Measurements from ENCODE around the gene ST7L. TPM values are rescaled to one million over a fixed set of nuclear protein-coding genes. Genes with fewer than 3 reads are reported as not detected.

The ST7L gene
- total and polyA plus RNA-seq, 9 of the 15 experiments (the other 6 are each of a cell fraction or from before 2014, with no cell fraction given) = 9.0 to 32.5 (median 26.6) TPM

DNA sequence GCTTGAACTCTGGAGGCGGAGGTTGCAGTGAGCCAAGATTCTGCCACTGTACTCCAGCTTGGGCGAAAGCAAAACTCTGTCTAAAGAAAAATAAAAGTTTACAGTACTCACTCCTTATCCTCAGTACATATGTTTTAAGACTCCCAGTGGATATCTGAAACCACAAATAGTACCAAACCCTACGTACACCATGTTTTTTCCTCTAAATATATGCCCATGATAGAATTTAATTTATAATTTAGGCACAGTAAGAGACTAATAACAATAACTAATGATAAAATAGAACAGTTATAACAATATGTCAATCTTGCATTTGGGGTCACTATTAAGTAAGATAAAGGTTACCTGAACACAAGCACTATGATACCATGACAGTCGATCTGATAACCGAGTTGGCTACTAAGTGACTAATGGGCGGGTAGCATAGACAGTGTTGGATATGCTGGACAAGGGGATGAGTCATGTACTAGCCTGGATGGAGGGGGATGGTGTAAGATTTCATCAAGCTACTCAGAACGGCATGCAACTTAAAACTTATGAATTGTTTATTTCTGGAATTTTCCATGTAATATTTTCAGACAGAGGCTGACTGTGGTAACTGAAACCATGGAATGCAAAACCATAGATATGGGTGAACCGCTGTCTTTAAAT is 43.7 kb downstream of the ST7L start (continued):
- TF ChIP-seq, protein P1, sequence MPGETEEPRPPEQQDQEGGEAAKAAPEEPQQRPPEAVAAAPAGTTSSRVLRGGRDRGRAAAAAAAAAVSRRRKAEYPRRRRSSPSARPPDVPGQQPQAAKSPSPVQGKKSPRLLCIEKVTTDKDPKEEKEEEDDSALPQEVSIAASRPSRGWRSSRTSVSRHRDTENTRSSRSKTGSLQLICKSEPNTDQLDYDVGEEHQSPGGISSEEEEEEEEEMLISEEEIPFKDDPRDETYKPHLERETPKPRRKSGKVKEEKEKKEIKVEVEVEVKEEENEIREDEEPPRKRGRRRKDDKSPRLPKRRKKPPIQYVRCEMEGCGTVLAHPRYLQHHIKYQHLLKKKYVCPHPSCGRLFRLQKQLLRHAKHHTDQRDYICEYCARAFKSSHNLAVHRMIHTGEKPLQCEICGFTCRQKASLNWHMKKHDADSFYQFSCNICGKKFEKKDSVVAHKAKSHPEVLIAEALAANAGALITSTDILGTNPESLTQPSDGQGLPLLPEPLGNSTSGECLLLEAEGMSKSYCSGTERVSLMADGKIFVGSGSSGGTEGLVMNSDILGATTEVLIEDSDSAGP (CRISPR knock-in tag; IDR thresholded peaks at IDR 0.05) = no peak
- no peak for TF ChIP-seq KLF6 (CRISPR knock-in tag; IDR thresholded peaks at IDR 0.05; ENCODE audit: borderline replicate concordance)
- peak; percentile 74 for TF ChIP-seq EP300 (IDR thresholded peaks at IDR 0.05; ENCODE audit: low read length)
- no peak for TF ChIP-seq MYBL2 (IDR thresholded peaks at IDR 0.05; ENCODE audit: low read depth)
- TF ChIP-seq MYBL2 (CRISPR knock-in tag; IDR thresholded peaks at IDR 0.05; ENCODE audit: borderline replicate concordance) = no peak
- TF ChIP-seq, protein P2, sequence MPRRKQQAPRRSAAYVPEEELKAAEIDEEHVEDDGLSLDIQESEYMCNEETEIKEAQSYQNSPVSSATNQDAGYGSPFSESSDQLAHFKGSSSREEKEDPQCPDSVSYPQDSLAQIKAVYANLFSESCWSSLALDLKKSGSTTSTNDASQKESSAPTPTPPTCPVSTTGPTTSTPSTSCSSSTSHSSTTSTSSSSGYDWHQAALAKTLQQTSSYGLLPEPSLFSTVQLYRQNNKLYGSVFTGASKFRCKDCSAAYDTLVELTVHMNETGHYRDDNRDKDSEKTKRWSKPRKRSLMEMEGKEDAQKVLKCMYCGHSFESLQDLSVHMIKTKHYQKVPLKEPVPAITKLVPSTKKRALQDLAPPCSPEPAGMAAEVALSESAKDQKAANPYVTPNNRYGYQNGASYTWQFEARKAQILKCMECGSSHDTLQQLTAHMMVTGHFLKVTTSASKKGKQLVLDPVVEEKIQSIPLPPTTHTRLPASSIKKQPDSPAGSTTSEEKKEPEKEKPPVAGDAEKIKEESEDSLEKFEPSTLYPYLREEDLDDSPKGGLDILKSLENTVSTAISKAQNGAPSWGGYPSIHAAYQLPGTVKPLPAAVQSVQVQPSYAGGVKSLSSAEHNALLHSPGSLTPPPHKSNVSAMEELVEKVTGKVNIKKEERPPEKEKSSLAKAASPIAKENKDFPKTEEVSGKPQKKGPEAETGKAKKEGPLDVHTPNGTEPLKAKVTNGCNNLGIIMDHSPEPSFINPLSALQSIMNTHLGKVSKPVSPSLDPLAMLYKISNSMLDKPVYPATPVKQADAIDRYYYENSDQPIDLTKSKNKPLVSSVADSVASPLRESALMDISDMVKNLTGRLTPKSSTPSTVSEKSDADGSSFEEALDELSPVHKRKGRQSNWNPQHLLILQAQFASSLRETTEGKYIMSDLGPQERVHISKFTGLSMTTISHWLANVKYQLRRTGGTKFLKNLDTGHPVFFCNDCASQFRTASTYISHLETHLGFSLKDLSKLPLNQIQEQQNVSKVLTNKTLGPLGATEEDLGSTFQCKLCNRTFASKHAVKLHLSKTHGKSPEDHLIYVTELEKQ (CRISPR knock-in tag; IDR thresholded peaks at IDR 0.05) = no peak
- TF ChIP-seq NR3C1 (CRISPR knock-in tag; IDR thresholded peaks at IDR 0.05) = no peak
- TF ChIP-seq ZFP1 (CRISPR knock-in tag; IDR thresholded peaks at IDR 0.05) = no peak
- TF ChIP-seq CEBPG (CRISPR knock-in tag; IDR thresholded peaks at IDR 0.05) = peak; percentile 74
- TF ChIP-seq CEBPG (tag; conservative IDR thresholded peaks at IDR 0.05 in 1 of 2, IDR thresholded peaks at IDR 0.05 in 1 of 2) = peak; percentile 53 to 78; a peak in 3 of 4 replicates
- TF ChIP-seq, protein P3, sequence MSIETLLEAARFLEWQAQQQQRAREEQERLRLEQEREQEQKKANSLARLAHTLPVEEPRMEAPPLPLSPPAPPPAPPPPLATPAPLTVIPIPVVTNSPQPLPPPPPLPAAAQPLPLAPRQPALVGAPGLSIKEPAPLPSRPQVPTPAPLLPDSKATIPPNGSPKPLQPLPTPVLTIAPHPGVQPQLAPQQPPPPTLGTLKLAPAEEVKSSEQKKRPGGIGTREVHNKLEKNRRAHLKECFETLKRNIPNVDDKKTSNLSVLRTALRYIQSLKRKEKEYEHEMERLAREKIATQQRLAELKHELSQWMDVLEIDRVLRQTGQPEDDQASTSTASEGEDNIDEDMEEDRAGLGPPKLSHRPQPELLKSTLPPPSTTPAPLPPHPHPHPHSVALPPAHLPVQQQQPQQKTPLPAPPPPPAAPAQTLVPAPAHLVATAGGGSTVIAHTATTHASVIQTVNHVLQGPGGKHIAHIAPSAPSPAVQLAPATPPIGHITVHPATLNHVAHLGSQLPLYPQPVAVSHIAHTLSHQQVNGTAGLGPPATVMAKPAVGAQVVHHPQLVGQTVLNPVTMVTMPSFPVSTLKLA (conservative IDR thresholded peaks at IDR 0.05) = no peak; a peak in 1 of 4 replicates
- no peak for TF ChIP-seq ZNF511 (CRISPR knock-in tag; IDR thresholded peaks at IDR 0.05)
- no peak for TF ChIP-seq FIP1L1 (IDR thresholded peaks at IDR 0.05; ENCODE audit: low read depth, low read length, poor library complexity, severe bottlenecking)

Data from K562 (cell line).